HG03378 (cell line): ENCODE measurements around the gene SERF2.

Experiments used
- ATAC-seq: cut with Tn5 transposase; IDR thresholded peaks from one replicate; pipeline ENCODE4 v1.9.1; 2021; ENCODE audit warnings: mild to moderate bottlenecking, moderate library complexity; ENCODE audit not compliant: unreplicated experiment

The SERF2 gene

DNA sequence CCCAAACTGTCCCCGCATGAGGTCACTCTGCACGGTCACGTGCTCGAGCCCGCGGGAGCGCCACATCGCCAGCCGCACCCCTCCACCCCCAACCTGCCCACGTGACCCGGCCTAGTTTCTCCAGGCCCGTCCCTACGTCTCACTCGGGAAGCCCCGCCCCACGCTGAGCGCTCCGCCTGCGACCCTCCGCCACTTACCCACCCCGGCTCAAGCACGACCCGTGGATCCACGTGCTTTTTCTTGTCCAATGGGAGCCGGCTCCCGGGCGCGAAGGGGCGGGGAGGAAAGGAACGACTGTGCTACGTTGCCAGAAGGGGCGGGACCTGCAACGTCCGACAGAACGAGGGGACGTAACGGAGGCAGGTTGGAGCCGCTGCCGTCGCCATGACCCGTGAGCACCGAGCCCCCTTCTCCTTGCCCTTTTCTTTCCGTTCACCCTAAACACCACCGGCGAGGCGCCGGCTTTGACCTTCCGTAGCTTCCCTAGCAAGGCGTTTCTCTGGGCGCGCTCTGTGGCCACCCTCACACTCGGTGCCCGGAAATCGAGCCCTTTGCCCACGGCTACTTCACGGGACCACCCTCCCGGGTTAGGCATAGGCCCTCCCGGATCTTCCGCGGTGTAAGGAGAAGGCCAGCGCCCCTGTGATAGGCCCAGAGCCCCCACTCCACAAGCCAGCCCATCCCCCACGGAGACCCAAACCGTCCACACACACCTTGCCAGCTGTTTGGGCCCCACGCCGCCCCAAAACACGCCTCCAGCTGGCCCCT is at the start of gene SERF2:
Gene SERF2, plus strand, starts transcription at position 328 of the 768 bp plus-strand sequence. Its CDS starts 57 bp downstream, at position 385.
- peak; percentile 74 for ATAC-seq

DNA sequence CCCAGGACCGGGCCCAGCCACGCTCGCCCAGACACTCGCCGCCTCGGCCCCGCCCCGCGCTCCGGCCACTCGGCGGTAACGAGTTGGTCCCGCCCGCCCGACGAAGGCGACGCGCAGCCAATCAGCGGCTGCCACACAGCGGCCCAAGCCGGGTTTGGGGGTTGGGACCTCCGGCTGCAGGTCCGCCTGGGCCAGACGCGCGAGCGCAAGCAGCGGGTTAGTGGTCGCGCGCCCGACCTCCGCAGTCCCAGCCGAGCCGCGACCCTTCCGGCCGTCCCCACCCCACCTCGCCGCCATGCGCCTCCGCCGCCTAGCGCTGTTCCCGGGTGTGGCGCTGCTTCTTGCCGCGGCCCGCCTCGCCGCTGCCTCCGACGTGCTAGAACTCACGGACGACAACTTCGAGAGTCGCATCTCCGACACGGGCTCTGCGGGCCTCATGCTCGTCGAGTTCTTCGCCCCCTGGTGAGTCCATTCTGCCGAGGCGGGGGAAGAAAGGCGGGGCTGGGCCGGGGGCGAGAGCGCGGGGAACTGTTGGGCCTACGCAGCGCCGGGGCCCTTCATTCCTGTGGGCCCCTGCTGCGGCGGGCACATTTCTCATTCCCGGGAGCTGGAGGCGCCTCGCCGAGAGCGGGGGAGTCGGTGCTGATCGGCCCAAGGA is 45.7 kb upstream of the SERF2 start, which contains the start of gene PDIA3:
Gene PDIA3, plus strand, starts transcription at position 194 of the 658 bp plus-strand sequence. Its CDS starts 102 bp downstream, at position 296.
- ATAC-seq: peak; percentile 42

GRCh38 chr15:43746903-43747309 is 45.2 kb upstream of the SERF2 start:
- ATAC-seq: peak; percentile 17

- ATAC-seq: no peak
Observed at GRCh38 chr15:43748376-43748775, 43.7 kb upstream of the SERF2 start.

- peak; percentile 60 for ATAC-seq
Observed at GRCh38 chr15:43749690-43750345, 42.3 kb upstream of the SERF2 start.

- ATAC-seq: no peak
Observed at GRCh38 chr15:43751885-43752284, 40.2 kb upstream of the SERF2 start.

GRCh38 chr15:43762824-43763223 is 29.3 kb upstream of the SERF2 start:
- no peak for ATAC-seq

DNA sequence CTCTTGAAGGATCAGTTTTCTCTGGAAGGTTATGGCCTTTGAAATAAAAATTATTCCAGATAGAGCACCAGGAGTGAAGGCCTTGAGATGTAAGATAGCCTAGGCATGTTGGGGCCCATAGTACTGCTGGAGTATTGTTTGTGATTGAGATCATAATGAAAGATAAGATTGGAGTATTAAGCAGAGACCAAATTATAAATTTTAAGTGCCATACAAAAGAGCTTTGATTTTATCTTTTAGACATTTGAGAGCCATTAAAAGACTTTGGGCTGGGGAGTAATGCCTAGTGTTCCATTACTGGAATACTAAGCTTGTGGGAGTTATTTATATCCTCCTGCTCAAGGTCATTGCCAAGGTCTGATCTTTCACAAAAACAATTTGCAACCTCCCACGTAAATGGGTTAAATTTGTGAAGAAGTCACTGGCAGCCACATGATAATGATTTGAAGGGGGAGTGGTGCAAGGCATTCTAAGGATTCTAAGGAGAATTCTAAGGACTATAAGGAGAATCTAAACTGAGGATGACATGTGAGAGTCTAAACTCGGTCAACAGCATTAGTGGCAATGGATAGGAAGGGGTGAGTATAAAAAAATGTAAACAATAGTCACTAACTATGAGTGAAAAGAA is 28.2 kb upstream of the SERF2 start:
- no peak for ATAC-seq

- ATAC-seq: no peak
Observed at GRCh38 chr15:43769584-43770228, 22.4 kb upstream of the SERF2 start.

DNA sequence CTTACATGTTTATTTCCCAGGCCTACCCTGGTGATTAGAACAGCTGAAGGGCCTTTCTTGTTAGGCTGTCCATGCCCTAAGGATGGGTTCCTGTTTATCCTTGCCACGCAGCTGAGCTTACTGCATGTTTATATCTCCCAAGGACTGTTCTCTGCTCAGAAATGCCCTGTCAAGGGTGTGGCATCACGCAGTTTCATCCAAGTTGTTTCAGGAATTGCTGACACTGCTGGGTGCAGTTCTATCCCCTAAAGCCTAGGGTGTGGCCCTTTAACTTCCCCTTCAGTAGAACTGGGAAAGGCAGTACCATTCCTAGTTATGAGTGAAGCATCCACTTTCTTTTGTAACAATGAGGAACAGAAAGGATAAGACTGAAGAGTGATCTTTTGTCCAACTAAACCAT is 20.3 kb upstream of the SERF2 start:
- ATAC-seq: no peak

DNA sequence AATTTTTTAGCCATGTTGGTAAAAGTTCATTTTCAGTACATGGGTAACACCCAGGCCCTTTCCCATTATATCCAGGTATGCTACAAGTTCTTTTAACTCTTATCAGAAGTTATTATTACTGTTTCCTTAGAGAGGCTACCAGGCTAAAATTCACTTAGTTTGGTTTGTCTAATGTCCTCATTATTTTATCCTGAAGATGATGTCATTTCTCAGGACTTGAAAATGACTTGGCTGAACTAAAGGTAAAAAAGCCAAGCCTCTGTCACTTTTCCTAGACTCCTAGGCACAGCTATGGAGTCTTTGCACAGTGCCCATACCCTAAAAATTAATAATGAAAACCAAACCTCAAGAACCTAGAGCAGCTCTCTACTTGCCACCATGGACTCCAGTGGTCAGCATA is 19.5 kb upstream of the SERF2 start:
- ATAC-seq: no peak

- no peak for ATAC-seq
Observed at GRCh38 chr15:43774062-43774461, 18.1 kb upstream of the SERF2 start.

DNA sequence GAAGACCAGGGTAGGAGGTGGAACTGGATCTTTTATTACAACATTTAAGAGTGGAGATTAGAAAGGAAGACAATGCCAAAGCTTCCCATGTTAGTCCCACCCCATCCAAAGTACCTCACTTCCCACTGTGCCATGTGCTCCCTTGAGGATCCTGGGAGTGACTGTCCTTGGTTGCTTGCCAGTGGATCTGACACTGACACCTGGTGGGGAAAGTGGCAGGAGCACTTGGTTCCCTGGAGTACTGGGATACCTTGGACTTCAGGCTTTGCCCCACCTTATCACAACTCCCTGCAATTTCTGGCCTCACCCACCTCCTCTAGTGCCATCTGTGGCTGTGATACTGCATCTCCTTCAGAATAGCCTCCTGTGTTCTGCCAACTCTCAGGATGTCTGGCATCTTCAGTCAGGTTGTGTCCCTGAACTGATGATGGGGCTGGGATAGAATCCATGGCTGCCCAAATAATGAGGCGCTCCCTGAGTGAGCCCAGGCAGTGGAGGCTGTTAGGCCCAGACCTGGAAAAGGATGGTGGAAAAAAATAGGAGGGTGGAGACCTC is 16.6 kb upstream of the SERF2 start:
- no peak for ATAC-seq

DNA sequence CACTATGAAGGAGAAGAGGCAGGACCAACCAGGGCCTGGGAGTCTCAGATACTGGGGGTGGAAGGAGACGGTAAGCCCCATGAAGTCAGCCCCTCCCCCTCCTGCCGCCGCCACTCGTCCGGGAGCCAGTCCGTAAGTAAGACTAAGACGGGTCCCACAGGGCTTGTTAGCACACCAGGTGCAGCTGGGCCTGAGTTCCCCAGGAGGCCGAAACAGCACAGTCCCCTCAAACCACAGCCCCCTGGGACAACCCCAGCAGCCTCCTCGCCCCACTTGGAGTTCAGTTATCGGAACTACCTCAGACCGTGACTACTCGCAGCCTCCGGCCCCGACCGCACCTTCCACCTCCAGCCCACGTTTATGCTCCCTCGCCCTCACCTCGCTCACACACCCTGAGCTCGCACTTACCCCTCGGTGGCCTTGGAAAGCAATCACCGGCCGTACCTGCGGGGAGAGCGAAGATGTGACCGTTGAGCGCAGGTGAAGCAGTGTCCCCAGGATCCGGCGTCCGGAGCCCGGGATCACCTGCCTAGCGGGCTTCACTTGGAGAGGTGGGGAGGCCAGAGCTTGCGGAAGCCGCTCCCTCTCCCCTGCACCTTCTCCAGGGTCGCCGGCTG is 15.9 kb upstream of the SERF2 start:
- peak; percentile 60 for ATAC-seq

DNA sequence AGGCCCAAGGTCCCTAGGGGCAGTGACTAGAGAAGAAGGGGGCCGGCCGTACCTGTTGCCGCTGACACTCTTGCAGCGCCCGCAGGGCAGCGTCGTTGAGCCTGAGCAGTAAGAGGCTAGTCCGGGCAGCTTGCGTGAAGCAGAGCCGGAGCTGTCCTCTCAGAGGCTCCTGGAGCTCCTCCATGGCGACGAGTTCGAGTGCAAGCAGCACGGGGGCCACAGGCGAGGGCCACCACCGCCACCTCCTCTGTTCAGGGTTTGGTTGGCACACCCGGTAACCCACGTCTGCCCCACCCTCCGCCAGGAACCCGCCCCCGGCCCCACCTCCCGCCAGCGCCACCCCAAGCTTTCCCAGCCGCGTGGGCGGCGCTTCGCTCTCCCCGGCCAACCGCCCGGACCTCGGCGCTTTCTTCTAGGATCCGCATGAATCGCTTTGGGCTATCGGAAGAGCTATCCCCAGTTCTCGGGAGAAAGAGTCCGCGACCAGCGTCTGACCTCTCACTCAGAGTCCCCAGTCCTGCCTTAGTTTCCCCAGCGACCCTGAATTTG is 15.3 kb upstream of the SERF2 start, which contains the start of gene ELL3:
Gene ELL3, minus strand, starts transcription at position 249 of the 549 bp plus-strand sequence. Its CDS starts 65 bp downstream, at position 184.
- ATAC-seq: peak; percentile 19

GRCh38 chr15:43777267-43777914 is 14.7 kb upstream of the SERF2 start:
- peak; percentile 46 for ATAC-seq

- ATAC-seq: no peak
Observed at GRCh38 chr15:43779016-43779415, 13.1 kb upstream of the SERF2 start.

DNA sequence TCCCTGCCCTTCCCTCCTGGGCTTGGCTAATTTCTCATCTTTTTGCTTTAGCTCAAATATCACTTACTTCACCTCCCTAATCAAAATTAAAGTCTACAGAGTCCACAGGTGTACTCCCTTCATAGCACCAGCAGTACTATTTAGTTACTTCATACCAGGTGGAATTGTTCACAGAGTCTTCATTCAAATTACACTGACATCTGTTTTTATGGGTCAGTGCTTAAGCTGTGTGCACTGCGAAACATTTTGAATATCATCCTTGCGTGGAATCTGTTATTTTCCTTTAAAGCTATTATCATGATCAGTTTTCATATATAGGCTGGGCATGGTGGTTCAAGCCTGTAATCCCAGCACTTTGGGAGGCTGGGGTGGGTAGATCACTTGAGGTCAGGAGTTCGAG is 2.7 kb upstream of the SERF2 start:
- no peak for ATAC-seq
